ENCODE results near the gene CACNG3. TPM values are rescaled to one million over a fixed set of nuclear protein-coding genes. Genes with fewer than 3 reads are reported as not detected.

CACNG3 gene
- total RNA-seq, 3 donors from 2014 or later (not counting 1 experiment from before 2014, with no cell fraction given): not detected

- H3K36me3 Mint-ChIP-seq: no peaks in the 10 kb centered on the region
- no peaks in the 10 kb centered on the region for H3K4me1 ChIP-seq (ENCODE audit: control insufficient read depth, insufficient read depth, low read length)
- no peaks in the 10 kb centered on the region for H3K9me3 Mint-ChIP-seq
- ATAC-seq: no peak
- H3K4me3 ChIP-seq (ENCODE audit: low read length): no peak overlapping the region
- H3K27ac Mint-ChIP-seq: no peak overlapping the region
- H3K27me3 ChIP-seq (ENCODE audit: control insufficient read depth, insufficient read depth, low read length): no peaks in the 10 kb centered on the region
- H3K4me3 Mint-ChIP-seq: no peak overlapping the region
- no peak for DNase-seq
- H3K27me3 Mint-ChIP-seq (ENCODE audit: low read depth in 2 of 2): peaks cover 9 to 15% of the 10 kb centered on the region in 2 donors
- no peaks in the 10 kb centered on the region for H3K4me1 Mint-ChIP-seq
- H3K27ac ChIP-seq (ENCODE audit: low read length): no peak overlapping the region
- no peak for TF ChIP-seq CTCF (IDR thresholded peaks at IDR 0.05)
- no peaks in the 10 kb centered on the region for H3K36me3 ChIP-seq (ENCODE audit: control insufficient read depth, insufficient read depth, low read length)
- H3K9me3 ChIP-seq (ENCODE audit: control insufficient read depth, insufficient read depth, low read length): no peaks in the 10 kb centered on the region
- intact Hi-C loops (cut with micrococcal nuclease): no loop called here
- WGBS (ENCODE audit: insufficient coverage): 89% methylated on average over 5 of the region's 5 CpGs
These were observed 96.6 kb downstream of the CACNG3 start for GRCh38 chr16:24352746-24353145.

GRCh38 chr16:24353622-24354021 lies 97.5 kb downstream of the CACNG3 start:
- Mint-ChIP-seq H3K36me3 (no peaks in the 10 kb centered on the region), H3K27me3 (ENCODE audit: low read depth in 2 of 2) (peaks cover 10 to 16% of the 10 kb centered on the region in 2 donors), H3K27ac (no peak overlapping the region), H3K4me3 (no peak overlapping the region), H3K9me3 (no peaks in the 10 kb centered on the region), H3K4me1 (no peaks in the 10 kb centered on the region)
- no peaks in the 10 kb centered on the region for H3K4me1 ChIP-seq (ENCODE audit: control insufficient read depth, insufficient read depth, low read length)
- ATAC-seq: no peak
- no peak overlapping the region for H3K4me3 ChIP-seq (ENCODE audit: low read length)
- no peak for TF ChIP-seq CTCF (IDR thresholded peaks at IDR 0.05)
- WGBS (ENCODE audit: insufficient coverage): 74% methylated on average over 5 of the region's 5 CpGs
- intact Hi-C loops (cut with micrococcal nuclease): no loop called here
- no peaks in the 10 kb centered on the region for H3K27me3 ChIP-seq (ENCODE audit: control insufficient read depth, insufficient read depth, low read length)
- DNase-seq: no peak
- H3K9me3 ChIP-seq (ENCODE audit: control insufficient read depth, insufficient read depth, low read length): no peaks in the 10 kb centered on the region
- no peak overlapping the region for H3K27ac ChIP-seq (ENCODE audit: low read length)
- no peaks in the 10 kb centered on the region for H3K36me3 ChIP-seq (ENCODE audit: control insufficient read depth, insufficient read depth, low read length)

- no peaks in the 10 kb centered on the region for H3K36me3 Mint-ChIP-seq
- TF ChIP-seq CTCF (IDR thresholded peaks at IDR 0.05): no peak
- H3K27ac ChIP-seq (ENCODE audit: low read length): no peak overlapping the region
- H3K36me3 ChIP-seq (ENCODE audit: control insufficient read depth, insufficient read depth, low read length): no peaks in the 10 kb centered on the region
- no peaks in the 10 kb centered on the region for H3K4me1 ChIP-seq (ENCODE audit: control insufficient read depth, insufficient read depth, low read length)
- no peaks in the 10 kb centered on the region for H3K9me3 ChIP-seq (ENCODE audit: control insufficient read depth, insufficient read depth, low read length)
- ATAC-seq (no peak), DNase-seq (no peak)
- peaks cover 22 to 41% of the 10 kb centered on the region in 2 donors for H3K27me3 Mint-ChIP-seq (ENCODE audit: low read depth in 2 of 2)
- no peaks in the 10 kb centered on the region for H3K9me3 Mint-ChIP-seq
- H3K4me1 Mint-ChIP-seq: no peaks in the 10 kb centered on the region
- H3K27me3 ChIP-seq (ENCODE audit: control insufficient read depth, insufficient read depth, low read length): no peaks in the 10 kb centered on the region
- H3K4me3 ChIP-seq (ENCODE audit: low read length): no peak overlapping the region
- 86% methylated on average over 7 of the region's 7 CpGs for WGBS (ENCODE audit: insufficient coverage)
- no peak overlapping the region for H3K27ac Mint-ChIP-seq
- H3K4me3 Mint-ChIP-seq: no peak overlapping the region
- intact Hi-C loops (cut with micrococcal nuclease): no loop called here
These were observed 101.4 kb downstream of the CACNG3 start for GRCh38 chr16:24357511-24357910.

GRCh38 chr16:24358117-24358516 lies 102.0 kb downstream of the CACNG3 start:
- TF ChIP-seq CTCF (IDR thresholded peaks at IDR 0.05): no peak
- H3K9me3 Mint-ChIP-seq: no peaks in the 10 kb centered on the region
- WGBS (ENCODE audit: insufficient coverage): 89% methylated on average over 4 of the region's 5 CpGs

More at GRCh38 chr16:24358117-24358516, 102.0 kb downstream of the CACNG3 start:
- Histone ChIP-seq H3K27me3 (ENCODE audit: control insufficient read depth, insufficient read depth, low read length) (no peaks in the 10 kb centered on the region), H3K4me3 (ENCODE audit: low read length) (no peak overlapping the region), H3K9me3 (ENCODE audit: control insufficient read depth, insufficient read depth, low read length) (no peaks in the 10 kb centered on the region), H3K4me1 (ENCODE audit: control insufficient read depth, insufficient read depth, low read length) (no peaks in the 10 kb centered on the region), H3K27ac (ENCODE audit: low read length) (no peak overlapping the region), H3K36me3 (ENCODE audit: control insufficient read depth, insufficient read depth, low read length) (no peaks in the 10 kb centered on the region)
- Mint-ChIP-seq H3K36me3 (no peaks in the 10 kb centered on the region), H3K27ac (no peak overlapping the region), H3K27me3 (ENCODE audit: low read depth in 2 of 2) (peaks cover 22 to 47% of the 10 kb centered on the region in 2 donors), H3K4me1 (no peaks in the 10 kb centered on the region), H3K4me3 (no peak overlapping the region)
- DNase-seq: no peak
- ATAC-seq: no peak
- intact Hi-C loops (cut with micrococcal nuclease): no loop called here
